ENCODE measurements around the gene KIF3B.
"Not testable (repeated sequence)": the region's sequence is repeated elsewhere in the genome, so short reads cannot be mapped to it uniquely, and the experiment has no call there.

Gene KIF3B

DNA sequence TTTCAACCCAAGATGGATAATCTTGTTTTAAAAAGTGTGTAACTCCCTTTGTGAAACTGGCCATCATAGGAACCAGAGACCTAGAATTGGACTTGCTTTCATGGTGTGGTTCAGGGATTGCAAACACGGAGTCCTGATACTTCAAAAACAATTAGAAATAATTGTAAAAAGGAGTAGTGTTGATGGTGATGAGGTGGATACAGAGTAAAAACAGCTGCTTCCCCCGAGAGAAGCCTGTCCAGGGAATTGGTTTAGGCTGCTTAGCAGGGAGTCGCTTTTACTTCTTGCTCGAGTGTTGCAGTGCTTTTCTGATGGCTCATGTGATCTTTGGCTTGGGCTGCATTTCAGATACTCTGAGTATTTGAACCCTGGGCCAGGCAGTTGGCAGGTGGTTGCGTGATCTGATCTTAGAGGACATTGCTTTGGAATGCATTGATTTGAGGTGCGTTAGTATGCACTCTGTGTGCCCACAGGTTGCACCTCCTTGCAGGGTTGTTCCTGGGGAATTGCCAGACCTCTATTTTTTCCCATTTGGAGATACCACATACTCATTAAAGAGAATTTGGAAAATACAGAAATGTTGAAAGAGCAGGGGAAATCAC is 19.5 kb downstream of the KIF3B start:
- no peak for DNase-seq

DNA sequence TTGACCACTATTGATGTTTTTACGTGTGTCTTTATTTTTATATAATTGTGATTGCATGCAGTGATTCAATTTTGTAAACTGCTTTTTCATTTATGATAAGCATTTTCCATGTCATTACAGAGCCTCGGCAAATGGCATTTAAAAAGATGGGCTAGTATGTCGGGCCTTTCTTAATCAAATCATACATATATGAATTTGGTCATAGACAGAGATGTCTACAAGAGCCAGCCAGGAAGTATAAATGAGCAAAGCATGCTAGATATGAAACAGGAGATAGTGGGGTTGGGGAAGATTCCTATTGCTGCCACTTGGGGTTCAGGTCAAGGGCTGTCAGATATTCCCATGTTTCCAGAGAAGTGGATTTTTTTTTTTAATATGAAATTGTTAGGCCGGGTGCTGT is 20.0 kb downstream of the KIF3B start:
- no peak for DNase-seq

DNA sequence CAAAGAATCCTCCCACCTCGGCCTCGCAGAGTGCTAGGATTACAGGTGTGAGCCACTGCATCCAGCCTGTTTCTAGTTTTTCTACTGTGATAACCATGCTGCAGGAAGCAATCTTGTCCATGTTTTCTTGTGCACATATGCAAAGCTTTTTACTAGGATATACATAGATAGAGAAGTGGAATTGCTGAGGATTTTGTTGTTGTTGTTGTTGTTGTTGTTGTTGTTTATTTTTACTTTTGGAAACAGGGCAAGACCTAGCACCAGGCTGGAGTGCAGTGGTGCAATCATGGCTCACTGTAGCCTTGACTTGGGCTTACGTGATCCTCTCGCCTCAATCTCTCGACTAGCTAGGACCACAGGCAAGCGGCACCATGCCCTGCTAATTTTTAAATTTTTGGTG is 23.2 kb downstream of the KIF3B start:
- no peak for DNase-seq

DNA sequence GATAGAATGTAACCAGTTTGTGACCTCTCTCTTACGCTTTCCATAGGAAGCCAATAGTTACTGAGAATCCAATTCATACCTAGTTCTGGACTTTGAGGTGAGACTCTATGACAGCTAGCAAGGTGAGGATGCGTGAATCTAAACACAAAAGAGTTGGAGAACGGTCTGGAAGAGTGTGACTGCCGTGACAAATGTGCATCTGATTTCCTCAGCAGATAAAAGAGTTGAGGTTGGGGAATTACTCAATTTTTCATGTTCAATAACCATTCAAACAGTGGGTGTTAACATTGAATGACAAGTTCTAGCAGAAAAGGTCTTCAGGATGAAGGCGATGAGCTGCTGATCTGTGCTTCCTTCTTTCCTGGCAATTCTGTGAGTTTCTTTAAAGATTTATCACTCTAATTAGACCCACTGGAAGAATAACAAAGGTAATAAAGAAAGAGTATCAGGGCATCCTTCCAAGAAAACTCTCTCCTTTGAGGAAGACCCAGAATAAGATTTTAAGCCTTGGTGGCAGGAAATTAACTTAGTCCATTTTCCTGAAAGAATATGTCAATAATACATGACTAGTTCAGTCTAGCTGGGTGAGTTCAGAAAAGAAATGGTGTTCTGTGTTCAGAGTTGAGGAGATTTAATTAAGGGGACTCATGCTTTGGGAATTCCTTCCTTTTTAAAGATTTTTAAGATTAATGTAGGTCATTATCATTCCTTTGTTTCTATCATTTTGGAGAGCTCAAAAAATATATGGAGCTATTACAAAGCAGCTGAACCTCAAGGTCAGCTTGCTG is 24.5 kb downstream of the KIF3B start:
- DNase-seq = no peak

DNA sequence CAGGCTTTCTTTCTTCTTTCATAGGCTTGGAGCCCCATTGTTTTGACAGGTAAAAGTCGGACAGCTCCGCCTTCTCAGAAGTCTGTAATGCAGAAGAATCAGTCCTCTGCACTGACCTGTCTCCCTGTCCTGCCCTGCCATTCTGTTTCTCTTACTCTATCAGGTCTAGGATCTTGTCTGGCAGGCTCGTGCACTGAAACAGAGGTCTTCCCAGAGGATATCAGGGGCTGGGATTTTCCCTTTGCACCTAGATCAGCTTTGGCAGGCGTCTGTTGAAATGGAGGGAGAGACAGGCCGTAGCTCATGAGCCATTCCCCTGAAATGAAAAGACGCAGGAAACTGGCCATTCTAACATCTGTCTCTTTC is 25.0 kb downstream of the KIF3B start:
- no peak for DNase-seq

DNA sequence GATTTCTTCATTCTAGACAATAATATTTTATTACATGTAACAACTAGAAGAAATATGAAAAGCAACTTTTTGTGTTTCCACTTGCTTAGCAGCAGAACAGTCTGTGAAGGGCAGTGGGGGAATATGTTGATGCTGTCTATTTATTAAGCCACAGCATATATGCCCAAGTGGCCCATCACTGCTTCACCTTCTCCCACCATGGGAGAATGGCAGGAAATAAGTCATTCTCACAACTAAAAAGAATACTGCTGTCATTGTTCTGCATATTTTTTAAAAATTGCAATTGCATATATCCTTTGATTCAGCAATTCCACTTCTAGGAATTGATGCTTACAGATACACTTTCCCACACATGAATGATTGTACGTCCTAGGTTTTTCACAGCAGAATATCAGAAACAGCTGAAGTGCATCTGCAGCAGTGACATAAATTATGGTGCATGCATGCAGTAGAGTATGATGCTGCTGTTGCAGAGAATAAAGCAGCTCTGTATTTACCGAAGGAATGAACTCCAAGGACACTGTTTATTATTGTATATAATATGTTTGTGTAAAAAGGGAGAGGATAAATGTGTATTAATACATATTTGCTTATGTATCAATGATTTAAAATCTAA is 26.8 kb downstream of the KIF3B start:
- DNase-seq = no peak

DNA sequence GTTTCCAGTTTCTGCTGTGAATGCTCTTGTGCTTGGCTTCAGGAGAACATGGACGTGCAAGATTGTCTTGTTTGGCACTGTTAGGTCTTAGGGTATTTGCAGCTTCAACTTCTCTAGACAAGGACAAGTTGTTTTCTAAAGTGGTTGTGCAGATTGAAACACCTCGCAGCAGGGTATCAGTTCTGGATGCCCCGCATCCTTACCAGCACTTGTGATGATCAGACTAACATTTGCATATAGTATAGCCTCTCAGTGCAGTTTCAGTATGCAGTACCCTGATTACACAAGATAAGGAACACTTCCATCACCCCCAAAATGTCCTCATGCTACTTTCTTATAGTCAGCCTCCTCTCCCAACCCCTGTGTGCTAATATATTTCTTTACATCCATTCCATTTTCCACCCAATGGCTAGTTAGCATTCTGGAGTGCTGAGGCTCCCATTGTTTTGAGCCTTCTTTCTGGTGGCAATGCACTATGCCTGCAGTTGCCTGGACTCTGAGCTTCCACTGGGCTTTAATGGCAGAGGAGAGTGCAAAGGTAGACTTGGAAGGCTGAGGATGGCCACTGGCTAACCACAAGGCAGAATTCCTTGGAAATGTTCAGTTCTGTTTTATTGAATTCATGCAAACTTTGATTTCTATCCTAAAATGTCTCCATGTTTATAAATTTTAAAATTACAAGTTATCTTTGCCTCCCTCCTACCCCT is 35.4 kb downstream of the KIF3B start:
- DNase-seq = no peak

DNA sequence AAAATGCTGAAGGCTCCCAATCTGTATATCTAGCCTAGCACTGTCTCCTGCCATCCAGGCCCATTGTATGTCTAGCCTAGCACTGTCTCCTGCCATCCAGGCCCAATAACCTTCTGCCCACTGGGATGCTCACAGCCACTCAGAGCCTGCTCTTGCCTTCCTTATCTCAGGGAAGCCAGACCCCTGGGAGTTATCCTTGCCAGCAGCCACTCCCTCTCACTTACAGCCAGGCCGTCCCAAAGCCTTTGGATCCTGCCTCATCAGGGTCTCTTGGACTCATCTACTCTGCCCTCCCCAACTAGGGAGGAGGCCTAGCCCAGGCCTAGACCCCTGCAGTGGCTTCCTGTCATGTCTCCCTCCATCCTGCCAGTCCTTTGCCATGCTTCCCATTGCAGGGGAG is 37.3 kb downstream of the KIF3B start:
- DNase-seq = no peak

DNA sequence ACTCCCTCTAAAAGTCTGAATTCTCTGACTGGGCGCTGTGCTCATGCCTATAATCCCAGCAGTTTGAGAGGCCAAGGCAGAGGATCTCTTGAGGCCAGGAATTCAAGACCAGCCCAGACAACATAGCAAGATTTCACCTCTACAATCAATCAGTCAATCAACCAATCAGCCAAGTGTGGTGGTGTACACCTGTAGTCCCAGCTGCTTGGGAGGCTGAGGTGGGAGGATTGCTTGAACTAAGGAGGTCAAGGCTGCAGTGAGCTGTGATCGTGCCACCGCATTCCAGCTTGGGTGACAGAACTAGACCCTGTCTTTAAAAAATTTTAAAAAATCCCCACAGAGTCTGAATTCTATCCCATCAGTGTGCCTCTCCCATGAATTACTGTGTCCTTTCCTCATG is 37.9 kb downstream of the KIF3B start:
- no peak for DNase-seq

DNA sequence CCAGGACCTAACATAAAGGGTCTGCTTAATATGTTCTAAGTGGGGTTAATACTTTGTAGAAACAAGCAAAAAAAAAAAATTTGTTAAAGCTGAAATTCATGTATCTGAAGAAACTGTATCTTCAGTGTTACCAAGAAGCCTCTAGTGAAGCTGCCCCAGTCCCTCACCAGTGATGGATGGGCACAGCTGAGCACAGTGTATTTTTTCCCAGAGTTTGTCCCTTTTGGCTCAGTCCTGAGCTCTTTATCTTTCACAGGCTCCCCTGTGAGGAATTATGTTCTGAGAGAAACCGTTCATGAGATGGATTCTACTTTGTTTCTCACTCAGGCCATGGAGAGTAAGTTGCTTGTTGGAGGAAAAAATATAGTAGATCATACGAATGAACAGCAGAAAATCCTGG is 38.4 kb downstream of the KIF3B start:
- no peak for DNase-seq

DNA sequence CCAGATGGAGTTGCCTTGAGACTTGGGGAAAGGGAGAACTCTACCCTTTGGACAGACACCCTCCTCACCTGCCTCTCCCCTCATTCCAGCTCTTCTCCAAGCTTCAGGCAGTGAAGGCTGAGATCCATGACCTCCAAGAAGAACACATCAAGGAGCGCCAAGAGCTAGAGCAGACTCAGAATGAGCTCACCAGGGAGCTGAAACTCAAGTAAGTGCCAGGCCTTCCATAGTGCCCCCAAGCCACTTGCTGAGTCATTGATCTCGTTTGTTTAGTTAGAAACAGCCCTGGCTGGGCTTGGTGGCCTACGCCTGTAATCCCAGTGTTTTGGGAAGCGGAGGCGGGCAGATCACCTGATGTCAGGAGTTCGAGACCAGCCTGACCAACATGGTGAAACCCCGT is 39.2 kb downstream of the KIF3B start:
- DNase-seq = no peak

DNA sequence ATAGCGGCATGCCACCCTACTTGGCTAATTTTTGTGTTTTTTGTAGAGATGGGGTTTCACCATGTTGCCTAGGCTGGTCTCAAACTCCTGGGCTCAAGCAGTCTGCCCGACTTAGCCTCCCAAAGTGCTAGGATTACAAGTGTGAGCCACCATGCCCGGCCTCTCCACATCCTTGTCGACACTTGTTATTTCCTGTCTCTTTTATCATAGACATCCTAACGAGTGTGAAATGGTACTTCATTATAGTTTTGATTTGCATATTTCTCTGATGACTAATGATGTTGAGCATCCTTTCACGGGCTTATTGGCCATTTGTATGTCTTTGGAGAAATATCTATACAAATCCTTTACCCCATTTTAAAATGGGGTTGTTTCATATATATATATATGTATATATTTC is 41.6 kb downstream of the KIF3B start:
- no peak for DNase-seq

DNA sequence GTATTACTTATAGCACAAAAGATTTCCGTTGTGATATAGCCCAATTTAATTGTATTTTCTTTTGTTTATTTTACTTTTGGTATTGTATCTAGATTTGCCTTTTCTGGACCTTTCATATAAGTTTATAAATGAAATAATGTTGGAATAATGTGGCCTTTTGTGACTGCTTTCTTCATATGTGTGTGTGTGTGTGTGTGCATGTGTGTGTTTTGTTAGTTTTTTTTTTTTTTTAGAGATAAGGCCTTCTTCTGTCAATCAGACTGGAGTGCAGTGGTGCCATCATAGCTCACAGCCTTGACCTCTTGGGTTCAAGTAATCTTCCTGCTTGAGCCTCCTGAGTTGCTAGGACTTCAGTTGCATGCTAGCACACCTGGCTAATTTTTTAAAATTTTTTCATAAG is 42.9 kb downstream of the KIF3B start:
- DNase-seq = no peak

DNA sequence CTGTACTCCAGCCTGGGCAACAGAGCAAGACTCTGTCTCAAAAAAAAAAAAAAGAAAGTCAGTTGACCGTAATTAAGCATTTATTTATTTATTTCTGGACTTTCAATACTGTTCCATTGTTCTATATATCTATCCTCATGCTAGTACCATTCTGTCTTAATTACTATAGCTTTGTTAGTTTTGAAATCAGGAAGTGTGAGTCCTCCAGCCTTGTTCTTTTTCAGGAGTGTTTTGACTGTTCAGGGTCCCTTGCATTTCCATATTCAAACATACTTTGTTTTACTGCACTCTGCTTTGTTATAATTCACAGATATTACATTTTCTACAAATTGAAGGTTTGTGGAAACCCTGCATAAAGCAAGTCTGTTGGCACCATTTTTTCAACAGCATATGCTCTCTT is 43.9 kb downstream of the KIF3B start:
- no peak for DNase-seq

DNA sequence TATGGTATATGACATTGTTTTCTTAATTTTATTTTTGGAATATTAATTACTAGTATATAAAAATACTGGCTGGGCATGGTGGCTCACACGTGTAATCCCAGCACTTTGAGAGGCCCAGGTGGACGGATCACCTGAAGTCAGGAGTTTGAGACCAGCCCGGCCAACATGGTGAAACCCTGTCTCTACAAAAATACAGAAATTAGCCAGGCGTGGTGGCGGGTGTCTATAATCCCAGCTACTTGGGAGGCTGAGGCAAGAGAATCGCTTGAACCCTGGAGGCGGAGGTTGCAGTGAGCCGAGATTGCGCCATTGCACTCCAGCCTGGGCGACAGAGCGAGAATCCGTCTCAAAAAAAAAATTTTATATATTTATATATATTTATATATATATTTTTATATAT is 44.8 kb downstream of the KIF3B start:
- DNase-seq = not testable (repeated sequence)

DNA sequence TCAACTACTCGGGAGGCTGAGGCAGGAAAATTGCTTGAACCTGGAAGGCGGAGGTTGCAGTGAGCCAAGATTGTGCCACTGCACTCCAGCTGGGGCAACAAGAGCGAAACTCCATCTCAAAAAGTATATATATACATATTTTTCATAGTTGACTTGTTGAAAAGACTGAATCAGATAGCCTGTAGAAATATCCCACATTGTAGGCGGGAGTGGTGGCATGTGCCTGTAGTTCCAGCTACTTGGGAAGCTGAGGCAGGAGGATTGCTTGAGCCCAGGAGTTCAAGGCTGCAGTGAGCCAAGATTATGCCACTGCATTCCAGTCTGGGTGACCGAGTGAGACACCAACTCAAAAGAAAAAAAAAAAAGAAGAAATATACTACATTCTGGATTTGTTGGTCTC is 46.3 kb downstream of the KIF3B start:
- not testable (repeated sequence) for DNase-seq

DNA sequence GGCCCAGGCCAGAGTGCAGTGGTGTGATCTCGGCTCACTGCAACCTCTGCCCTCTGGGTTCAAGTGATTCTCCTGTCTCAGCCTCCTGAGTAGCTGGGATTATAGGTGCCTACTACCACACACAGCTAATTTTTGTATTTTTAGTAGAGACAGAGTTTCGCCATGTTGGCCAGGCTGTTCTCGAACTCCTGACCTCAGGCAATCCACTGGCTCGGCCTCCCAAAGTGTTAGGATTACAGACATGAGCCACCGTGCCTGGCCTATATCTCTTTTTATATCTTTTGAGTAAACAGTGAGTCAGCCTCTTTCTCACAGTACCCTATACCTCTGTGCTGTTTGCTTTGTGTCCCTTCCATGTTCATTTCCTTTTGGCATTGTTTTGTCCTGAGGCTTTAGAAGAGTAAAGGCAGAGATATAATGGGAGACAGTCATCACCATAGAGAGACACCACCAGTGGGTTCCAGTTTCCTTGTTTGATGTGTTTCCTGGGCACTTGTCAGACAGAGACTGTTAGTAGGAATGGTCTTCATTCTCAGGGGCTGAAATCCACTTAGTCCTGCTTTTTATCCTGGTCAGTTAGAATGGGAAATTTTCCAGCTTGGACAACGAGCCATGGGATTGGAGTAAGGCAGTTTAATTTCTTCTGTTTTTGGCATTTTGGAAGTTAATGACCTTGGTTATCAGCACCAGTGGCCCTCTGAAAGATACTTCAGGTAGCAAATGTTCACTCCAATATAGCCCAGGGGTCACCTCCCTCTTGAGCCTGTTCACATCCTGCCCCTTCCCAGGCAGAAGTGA is 48.5 kb downstream of the KIF3B start:
- peak; percentile 81 for DNase-seq

DNA sequence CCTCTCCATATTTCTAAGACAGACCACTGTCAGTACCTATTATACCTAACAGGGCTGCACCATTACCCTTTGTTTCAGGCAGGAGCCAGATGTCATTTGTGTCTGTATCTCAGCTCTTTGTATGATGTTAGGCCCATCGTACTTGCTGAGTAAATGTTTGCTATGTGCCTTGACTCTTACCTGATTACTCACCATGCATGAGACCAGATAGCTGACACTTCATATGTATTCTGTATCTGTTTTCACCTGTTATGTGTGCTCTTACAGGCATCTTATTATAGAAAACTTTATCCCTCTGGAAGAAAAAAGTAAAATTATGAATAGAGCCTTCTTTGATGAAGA is 49.0 kb downstream of the KIF3B start:
- peak; percentile 7 for DNase-seq

DNA sequence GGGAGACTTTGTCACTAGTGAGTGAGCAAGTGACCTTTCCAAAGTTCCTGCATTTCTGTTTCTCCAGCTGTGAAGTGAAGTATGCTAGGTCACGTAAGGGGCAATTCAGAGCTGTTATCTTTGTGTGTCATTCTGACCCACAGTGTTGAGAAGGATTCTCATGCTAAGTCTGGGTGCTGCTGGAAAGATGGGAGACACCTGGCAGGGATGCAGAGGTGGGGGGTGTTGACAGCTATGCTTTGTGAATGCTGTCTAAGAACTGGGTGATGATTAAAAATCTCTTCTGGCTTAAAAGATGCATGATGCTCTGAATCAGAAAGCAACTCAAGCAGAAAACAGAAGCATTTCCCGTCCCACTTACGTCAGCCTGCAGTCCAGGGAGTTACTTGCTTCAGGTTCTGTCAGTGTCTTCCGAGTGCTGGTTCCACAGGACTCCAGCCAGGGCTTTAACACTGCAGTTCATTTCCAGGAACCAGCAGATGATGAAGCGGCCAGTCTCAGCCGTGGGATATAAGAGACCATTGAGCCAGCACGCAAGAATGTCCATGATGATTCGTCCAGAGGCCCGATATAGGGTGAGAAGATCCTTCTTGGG is 49.7 kb downstream of the KIF3B start:
- DNase-seq = peak; percentile 58

DNA sequence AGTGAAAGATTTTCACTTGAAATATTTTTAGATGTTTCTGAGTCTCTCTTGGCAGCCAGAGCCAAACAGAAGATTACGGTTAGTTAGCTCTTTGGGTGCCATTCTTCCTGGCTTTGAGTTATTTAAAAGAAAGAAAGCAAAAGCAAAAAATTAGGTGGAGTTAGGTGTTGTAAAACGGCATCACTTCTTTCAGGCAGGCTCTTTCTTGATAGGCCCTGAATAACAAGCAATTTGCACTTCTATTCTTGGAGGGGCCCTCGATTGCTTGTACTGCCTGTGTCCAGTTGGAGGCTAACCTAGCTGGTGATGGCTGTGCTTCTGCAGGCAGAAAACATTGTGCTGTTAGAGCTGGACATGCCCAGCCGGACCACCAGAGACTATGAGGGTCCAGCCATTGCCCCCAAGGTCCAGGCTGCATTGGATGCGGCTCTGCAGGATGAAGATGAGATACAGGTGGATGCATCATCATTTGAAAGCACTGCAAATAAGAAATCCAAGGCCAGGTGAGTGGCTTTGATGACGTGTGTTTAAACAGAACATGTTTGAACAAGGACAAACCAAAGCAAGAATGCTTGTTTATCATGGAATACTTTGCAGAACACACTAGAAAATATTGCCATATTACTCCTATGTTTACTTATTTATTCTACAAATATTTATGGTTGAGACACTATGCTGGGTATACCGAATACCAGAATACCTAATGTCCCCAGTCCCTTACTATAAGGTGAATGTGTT is 52.5 kb downstream of the KIF3B start:
- DNase-seq = no peak

DNA sequence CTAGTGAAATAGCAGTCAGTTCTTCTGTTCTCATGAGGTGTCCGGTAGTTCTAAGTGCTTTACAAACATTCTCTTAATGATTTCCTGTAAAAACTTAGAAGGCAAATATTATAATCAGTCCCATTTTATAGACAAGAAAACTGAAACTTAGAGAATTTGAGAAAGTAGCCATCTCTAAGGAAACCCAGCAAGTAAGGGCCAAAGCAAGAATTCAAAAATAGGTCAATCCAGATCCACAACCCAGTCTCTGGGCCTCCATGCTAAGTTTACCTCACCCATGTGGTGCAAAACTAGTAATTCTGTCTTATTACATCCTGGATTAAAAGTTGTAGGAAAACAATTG is 53.1 kb downstream of the KIF3B start:
- DNase-seq = no peak

DNA sequence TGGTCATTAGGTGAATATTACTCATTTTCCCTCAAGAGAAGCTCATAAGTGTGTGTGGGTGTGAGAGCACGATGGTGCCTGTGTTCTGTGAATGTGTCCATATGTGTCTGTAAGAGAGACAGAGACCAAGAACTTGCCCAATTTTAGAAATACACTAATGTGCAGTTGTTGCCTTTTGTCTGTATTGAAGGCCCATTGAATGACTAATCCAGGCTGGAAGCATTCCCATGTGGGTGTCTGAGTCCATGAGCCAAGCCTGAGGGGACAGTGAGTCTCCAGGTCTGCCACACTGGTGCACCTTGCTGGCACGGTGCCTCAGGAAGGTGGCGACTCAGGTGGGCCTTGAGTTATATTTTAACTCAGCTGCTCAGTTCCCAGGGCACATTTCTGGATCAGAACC is 55.2 kb downstream of the KIF3B start:
- peak; percentile 35 for DNase-seq

All from HCEC 1CT (cell line).